ENCODE results near the gene CDX2. TPM values are rescaled to one million over a fixed set of nuclear protein-coding genes. Genes with fewer than 3 reads are reported as not detected.

CDX2 gene
- polyA plus RNA-seq, 1 experiment = not detected

- Histone ChIP-seq H3K27me3 (ENCODE audit: control insufficient read depth, insufficient read depth, low read length) (peaks cover 91% of the 10 kb centered on the region), H3K9me3 (ENCODE audit: control insufficient read depth, insufficient read depth, low read length) (no peaks in the 10 kb centered on the region), H3K27ac (ENCODE audit: low read depth, low read length) (no peak overlapping the region), H3K4me3 (ENCODE audit: low read depth, low read length) (no peak overlapping the region)
- ChIA-PET CTCF (interaction anchor here (0.6 to 2.0 kb wide), 3 partner anchors 8 to 145 kb away, joined by 4 to 8 read pairs (median 7); no protein-coding TSS in a partner anchor), POLR2A (interaction anchor here (0.6 kb wide), 1 partner anchor 447 kb away, joined by 3 read pairs; no protein-coding TSS in a partner anchor)
- DNase-seq (ENCODE audit: low read depth, low spot score) = no peak
- TF ChIP-seq CTCF (IDR thresholded peaks at IDR 0.05; ENCODE audit: low read depth, low read length) = no peak
Measured at GRCh38 chr13:27975564-27976361, 6.6 kb upstream of the CDX2 start.

- DNase-seq (ENCODE audit: low read depth, low spot score) = no peak
Measured at GRCh38 chr13:27973961-27974662, 5.0 kb upstream of the CDX2 start.

GRCh38 chr13:27973291-27973690 is 4.2 kb upstream of the CDX2 start:
- peaks cover 91% of the 10 kb centered on the region for H3K27me3 ChIP-seq (ENCODE audit: control insufficient read depth, insufficient read depth, low read length)
- H3K9me3 ChIP-seq (ENCODE audit: control insufficient read depth, insufficient read depth, low read length) = no peaks in the 10 kb centered on the region; the same call in 1 of the 2 replicates
- ChIA-PET CTCF (interaction anchor here (0.7 to 1.6 kb wide), 5 partner anchors 11 to 612 kb away, joined by 3 to 6 read pairs (median 4); no protein-coding TSS in a partner anchor), POLR2A (no interaction called here)
- no peak for TF ChIP-seq CTCF (IDR thresholded peaks at IDR 0.05; ENCODE audit: low read depth, low read length)
- H3K4me3 ChIP-seq (ENCODE audit: low read depth, low read length) = no peak overlapping the region
- no peak overlapping the region for H3K27ac ChIP-seq (ENCODE audit: low read depth, low read length)
- DNase-seq (ENCODE audit: low read depth, low spot score) = no peak

More at GRCh38 chr13:27973961-27974662, 5.0 kb upstream of the CDX2 start:
- H3K9me3 ChIP-seq (ENCODE audit: control insufficient read depth, insufficient read depth, low read length) = no peaks in the 10 kb centered on the region; the same call in 1 of the 2 replicates
- H3K27me3 ChIP-seq (ENCODE audit: control insufficient read depth, insufficient read depth, low read length) = peaks cover 91% of the 10 kb centered on the region
- H3K4me3 ChIP-seq (ENCODE audit: low read depth, low read length) = no peak overlapping the region
- no peak for TF ChIP-seq CTCF (IDR thresholded peaks at IDR 0.05; ENCODE audit: low read depth, low read length)
- ChIA-PET CTCF (interaction anchor here (0.9 to 1.6 kb wide), 2 partner anchors 20 to 612 kb away, joined by 4 to 6 read pairs; no protein-coding TSS in a partner anchor), POLR2A (no interaction called here)
- H3K27ac ChIP-seq (ENCODE audit: low read depth, low read length) = no peak overlapping the region

- TF ChIP-seq CTCF (IDR thresholded peaks at IDR 0.05; ENCODE audit: low read depth, low read length) = no peak
- H3K27me3 ChIP-seq (ENCODE audit: control insufficient read depth, insufficient read depth, low read length) = peaks cover 96% of the 10 kb centered on the region
- CTCF ChIA-PET = interaction anchor here (0.7 to 1.3 kb wide), 4 partner anchors 12 to 611 kb away, joined by 3 to 5 read pairs (median 4); no protein-coding TSS in a partner anchor
- H3K27ac ChIP-seq (ENCODE audit: low read depth, low read length) = no peak overlapping the region
- no peak for DNase-seq (ENCODE audit: low read depth, low spot score)
- no peaks in the 10 kb centered on the region; the same call in 1 of the 2 replicates for H3K9me3 ChIP-seq (ENCODE audit: control insufficient read depth, insufficient read depth, low read length)
- POLR2A ChIA-PET = no interaction called here
- H3K4me3 ChIP-seq (ENCODE audit: low read depth, low read length) = no peak overlapping the region
Measured at GRCh38 chr13:27972478-27972820, 3.3 kb upstream of the CDX2 start.

Measured in AG04450 (cell line).